Measurements from ENCODE around the gene TM7SF3. TPM values are rescaled to one million over a fixed set of nuclear protein-coding genes. Genes with fewer than 3 reads are reported as not detected.

TM7SF3 gene
- total RNA-seq, 1 donor from 2014 or later, result 426 TPM

GRCh38 chr12:27034607-27035293 is 20.6 kb upstream of the TM7SF3 start:
- H3K4me3 ChIP-seq (ENCODE audit: low read depth, low read length), result no peak overlapping the region
- TF ChIP-seq CTCF (IDR thresholded peaks at IDR 0.05; ENCODE audit: insufficient read depth, low read length, severe bottlenecking), result no peak
- H3K36me3 ChIP-seq (ENCODE audit: control insufficient read depth, insufficient read depth, low read length), result peaks cover 6% of the 10 kb centered on the region
- FAIRE-seq (no peak), DNase-seq (ENCODE audit: low read depth) (no peak)
- H3K27me3 ChIP-seq (ENCODE audit: control insufficient read depth, insufficient read depth, low read length), result no peaks in the 10 kb centered on the region

GRCh38 chr12:27032679-27033078 is 18.5 kb upstream of the TM7SF3 start:
- Histone ChIP-seq H3K36me3 (ENCODE audit: control insufficient read depth, insufficient read depth, low read length) (peaks cover 8% of the 10 kb centered on the region), H3K27me3 (ENCODE audit: control insufficient read depth, insufficient read depth, low read length) (no peaks in the 10 kb centered on the region), H3K4me3 (ENCODE audit: low read depth, low read length) (no peak overlapping the region)
- DNase-seq (ENCODE audit: low read depth) (no peak), FAIRE-seq (no peak)
- no peak for TF ChIP-seq CTCF (IDR thresholded peaks at IDR 0.05; ENCODE audit: insufficient read depth, low read length, severe bottlenecking)

- DNase-seq (ENCODE audit: low read depth) (no peak), FAIRE-seq (no peak)
- Histone ChIP-seq H3K36me3 (ENCODE audit: control insufficient read depth, insufficient read depth, low read length) (peaks cover 8% of the 10 kb centered on the region), H3K27me3 (ENCODE audit: control insufficient read depth, insufficient read depth, low read length) (no peaks in the 10 kb centered on the region), H3K4me3 (ENCODE audit: low read depth, low read length) (no peak overlapping the region)
- TF ChIP-seq CTCF (IDR thresholded peaks at IDR 0.05; ENCODE audit: insufficient read depth, low read length, severe bottlenecking), result no peak
These were observed 17.3 kb upstream of the TM7SF3 start for GRCh38 chr12:27031531-27031930.

- Histone ChIP-seq H3K4me3 (ENCODE audit: low read depth, low read length) (no peak overlapping the region), H3K36me3 (ENCODE audit: control insufficient read depth, insufficient read depth, low read length) (peaks cover 7% of the 10 kb centered on the region), H3K27me3 (ENCODE audit: control insufficient read depth, insufficient read depth, low read length) (no peaks in the 10 kb centered on the region)
- FAIRE-seq (no peak), DNase-seq (ENCODE audit: low read depth) (no peak)
- no peak for TF ChIP-seq CTCF (IDR thresholded peaks at IDR 0.05; ENCODE audit: insufficient read depth, low read length, severe bottlenecking)
These were observed 12.1 kb upstream of the TM7SF3 start for GRCh38 chr12:27026257-27026656.

- DNase-seq (ENCODE audit: low read depth) (peak; percentile 64), FAIRE-seq (no peak)
- Histone ChIP-seq H3K36me3 (ENCODE audit: control insufficient read depth, insufficient read depth, low read length) (peaks cover 5% of the 10 kb centered on the region), H3K4me3 (ENCODE audit: low read depth, low read length) (no peak overlapping the region), H3K27me3 (ENCODE audit: control insufficient read depth, insufficient read depth, low read length) (no peaks in the 10 kb centered on the region)
- no peak for TF ChIP-seq CTCF (IDR thresholded peaks at IDR 0.05; ENCODE audit: insufficient read depth, low read length, severe bottlenecking)
These were observed 10.9 kb upstream of the TM7SF3 start for GRCh38 chr12:27025116-27025515.

GRCh38 chr12:27024291-27024690 is 10.1 kb upstream of the TM7SF3 start:
- FAIRE-seq, result no peak
- peak; percentile 15 for DNase-seq (ENCODE audit: low read depth)
- no peak for TF ChIP-seq CTCF (IDR thresholded peaks at IDR 0.05; ENCODE audit: insufficient read depth, low read length, severe bottlenecking)
- no peaks in the 10 kb centered on the region for H3K27me3 ChIP-seq (ENCODE audit: control insufficient read depth, insufficient read depth, low read length)
- no peak overlapping the region for H3K4me3 ChIP-seq (ENCODE audit: low read depth, low read length)
- H3K36me3 ChIP-seq (ENCODE audit: control insufficient read depth, insufficient read depth, low read length), result peaks cover 4% of the 10 kb centered on the region

Measured in bronchial epithelial cell (primary cell).